Amygdala (tissue), 56 donors: ENCODE measurements around the gene CTDSPL2.
"Not testable (repeated sequence)": the region's sequence is repeated elsewhere in the genome, so short reads cannot be mapped to it uniquely, and the experiment has no call there.

ENCODE experiments used
- DNase-seq, 56 donors: peaks; one replicate each; lab custom pipeline; 2025; lab: John Stamatoyannopoulos, UW

CTDSPL2 gene

DNA sequence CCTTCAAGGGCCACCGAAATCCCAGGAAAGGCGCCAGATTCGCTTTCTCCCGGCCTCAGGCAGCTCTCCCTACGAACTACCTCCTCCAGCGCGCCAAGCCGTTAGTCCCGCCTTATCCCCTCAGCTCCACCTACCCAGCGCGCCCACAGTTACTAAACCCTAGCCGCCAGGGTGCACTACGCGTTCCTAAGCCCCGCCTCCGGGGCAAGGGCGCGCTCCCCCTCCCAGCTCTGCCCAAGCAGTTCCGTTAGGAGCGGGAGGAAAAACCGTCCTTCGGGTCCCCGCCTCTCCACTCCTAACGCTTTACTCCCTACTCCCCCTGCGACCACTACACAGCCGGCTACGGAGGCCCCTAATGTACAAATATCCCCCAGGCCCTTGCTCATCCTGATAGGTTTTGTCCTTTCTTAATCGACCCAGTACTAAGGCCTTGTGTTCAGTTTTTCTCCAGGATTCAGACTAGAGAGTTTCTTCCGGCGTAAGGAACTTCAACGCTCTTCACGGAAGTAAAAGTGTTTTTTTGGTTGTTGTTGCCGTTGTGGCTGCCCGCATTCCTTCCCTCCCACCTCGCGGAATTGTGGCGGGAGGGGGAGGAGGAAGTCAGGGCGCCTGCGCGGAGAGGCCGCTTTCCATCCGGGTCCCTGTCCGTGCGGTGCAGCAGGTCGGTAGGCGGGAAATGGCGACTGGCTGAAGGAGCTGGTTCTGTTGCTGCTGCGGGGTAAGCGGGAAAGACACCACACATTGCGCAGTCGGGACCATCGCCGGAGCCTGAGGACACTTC lies at the start of gene CTDSPL2:
Gene CTDSPL2 (plus strand): TSS at position 655 of the 781 bp plus-strand sequence. CDS start 31,386 bp downstream, outside the sequence.
- DNase-seq, result peak; percentile 72 to 98 (median 96)

DNA sequence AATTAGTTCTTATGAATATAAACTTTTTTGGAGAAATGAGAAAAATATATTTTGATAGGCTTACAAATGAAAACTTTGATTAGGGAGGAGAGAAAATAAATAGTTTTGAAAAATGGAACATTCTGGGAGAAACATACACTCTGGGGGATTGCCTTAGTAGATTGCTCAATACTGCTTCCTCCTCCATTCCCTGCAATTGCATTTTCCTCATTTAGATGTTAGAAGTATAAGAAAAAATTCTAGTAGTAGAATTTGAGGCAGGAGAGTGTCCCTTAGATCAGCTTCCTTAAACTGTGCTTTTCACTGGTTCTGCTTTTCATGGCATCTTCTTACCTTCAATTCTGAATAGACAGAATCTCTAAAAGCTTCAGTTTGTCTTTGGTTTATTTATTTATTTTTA lies 46.2 kb upstream of the CTDSPL2 start:
- no peak for DNase-seq

DNA sequence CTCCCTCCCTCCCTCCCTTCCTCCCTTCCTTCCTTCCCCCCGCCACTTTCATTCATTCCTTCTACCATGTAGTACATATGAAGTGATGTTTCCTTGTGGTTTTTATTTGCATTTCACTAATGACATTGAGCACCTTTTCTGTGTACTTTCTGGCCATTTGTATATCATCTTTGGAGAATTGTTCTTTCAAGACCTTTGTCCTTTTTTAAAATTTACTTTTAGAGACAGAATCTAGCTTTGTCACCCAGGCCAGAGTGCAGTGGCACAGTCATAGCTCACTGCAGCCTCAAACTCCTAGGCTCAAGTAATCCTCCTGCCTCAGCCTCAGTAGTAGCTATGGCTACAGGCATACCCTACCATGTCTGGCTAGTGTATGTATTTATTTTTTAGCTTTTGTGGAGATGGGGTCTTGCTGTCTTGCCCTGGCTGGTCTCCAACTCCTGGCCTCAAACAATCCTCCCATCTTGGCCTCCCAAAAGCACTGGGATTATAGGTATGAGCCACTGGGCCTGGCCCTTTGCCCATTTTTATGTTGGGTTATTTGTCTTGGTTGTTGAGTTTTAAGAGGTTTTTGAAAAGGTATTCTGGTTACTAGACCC lies 42.0 kb upstream of the CTDSPL2 start:
- DNase-seq, result no peak

DNA sequence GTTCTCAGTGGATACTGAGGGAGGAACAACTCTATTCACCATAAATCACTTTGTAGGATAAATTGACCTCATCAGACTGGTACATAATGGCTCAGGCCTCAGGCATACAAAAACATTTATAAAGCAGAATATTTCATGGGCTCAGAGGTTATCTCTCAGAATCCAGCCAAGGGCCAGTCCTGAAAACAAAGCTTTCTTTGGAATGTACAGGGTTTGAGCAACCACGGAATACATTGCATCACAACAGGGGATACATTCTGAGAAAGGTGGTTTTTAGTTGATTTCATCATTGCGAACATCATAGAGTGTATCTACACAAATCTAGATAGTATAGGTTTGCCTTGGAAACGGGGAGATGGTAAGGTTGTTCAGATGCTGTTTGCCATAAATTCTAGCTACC lies 33.4 kb upstream of the CTDSPL2 start:
- no peak for DNase-seq

DNA sequence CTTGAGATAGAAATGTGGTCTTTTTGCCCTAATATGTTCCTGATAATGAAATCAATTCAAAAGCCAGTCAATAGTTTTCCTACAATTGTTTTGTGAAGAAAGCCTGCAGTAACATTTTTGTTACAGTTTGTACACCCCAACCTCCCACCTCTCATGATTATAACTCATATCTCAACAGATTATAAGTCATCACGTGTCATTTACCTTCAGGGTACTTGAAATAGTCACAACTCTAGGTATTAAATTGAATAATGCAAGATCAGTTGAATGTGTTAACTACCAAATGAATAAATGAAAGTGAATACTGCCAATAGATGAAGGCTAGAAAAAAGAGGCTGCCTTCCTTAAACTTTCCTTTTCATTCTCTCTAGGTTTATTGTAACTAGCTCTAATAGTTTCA lies 32.9 kb upstream of the CTDSPL2 start:
- no peak for DNase-seq

DNA sequence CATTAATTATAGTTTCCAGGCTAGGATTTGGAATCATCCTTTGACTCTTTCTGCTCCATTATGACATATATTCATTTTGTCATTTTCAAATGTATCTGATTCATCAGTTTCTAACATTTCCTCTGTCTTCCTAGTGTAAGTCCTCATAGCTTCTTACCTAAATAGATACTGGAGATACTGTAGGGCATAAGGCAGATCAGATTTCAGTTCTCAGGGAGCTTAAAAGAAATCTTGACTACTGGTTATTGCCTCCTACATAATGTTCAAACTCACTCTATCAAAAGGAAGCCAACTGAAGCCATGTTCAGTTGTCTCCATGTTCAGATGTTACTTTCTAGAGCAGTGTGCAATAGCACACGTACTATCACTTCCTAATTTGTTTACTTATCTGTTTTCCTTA lies 29.6 kb upstream of the CTDSPL2 start:
- DNase-seq, result no peak

DNA sequence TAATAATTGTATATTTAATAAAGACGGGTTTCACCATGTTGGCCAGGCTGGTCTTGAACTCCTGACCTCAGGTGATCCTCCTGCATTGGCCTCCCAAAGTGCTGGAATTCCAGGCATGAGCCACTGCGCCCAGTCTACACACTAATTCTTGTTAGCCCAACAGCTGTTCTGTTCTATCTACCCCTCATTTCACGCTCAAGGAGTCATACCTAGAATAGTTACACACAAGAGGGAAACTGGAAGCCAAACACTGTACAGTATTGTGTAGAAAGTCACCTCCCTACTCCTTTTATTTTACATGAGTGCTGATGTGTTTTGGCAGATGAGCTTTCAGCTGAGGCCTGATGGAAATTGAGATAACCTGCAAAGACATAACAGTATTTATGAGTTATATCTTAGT lies 13.4 kb upstream of the CTDSPL2 start:
- DNase-seq, result no peak

DNA sequence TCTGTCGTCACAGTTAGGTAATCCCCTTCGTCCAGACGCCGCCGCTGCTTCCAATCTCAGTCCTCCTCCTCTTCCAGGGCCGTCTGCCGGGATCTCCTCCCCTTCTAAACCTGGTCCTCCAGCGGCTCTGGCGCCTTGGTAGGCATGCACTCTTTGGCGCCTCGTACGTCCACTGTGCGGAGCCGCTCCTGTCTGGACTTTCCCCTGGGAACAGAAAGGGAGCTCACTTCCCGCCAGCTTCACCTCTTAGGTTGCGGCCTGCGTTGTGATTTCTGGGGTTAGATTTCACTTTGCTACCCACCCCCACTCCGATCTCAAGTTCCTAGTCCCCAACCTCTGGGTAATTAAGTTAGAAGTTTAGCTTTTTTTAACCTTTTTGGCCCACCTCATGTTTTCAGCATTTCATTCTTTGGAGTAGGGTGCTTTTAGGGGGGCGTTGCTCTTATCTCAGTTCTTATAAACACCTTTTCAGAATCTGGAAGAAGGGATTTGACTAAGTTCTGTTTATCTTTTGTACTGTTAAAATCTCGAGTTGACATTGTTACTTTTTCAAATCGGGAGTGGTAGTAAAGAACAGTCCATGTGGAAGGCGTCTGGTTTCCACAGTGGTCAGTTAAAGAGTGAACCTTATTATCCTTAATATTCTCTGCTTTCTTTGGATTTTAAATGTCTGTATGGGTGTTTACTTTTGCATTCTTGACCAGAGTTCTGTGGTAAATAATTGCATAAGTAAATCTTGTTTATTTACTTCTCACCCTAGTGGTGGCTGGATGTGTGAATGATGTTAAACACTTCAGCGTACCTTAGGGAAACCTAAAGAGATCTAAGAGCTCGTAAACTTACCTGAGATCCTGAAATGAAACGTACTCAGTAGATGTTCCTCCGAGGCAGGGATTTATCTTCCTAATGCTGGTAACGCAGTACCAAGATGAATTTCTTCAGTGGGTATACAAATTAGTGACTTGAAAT lies 611 bp downstream of the CTDSPL2 start:
- no peak for DNase-seq

DNA sequence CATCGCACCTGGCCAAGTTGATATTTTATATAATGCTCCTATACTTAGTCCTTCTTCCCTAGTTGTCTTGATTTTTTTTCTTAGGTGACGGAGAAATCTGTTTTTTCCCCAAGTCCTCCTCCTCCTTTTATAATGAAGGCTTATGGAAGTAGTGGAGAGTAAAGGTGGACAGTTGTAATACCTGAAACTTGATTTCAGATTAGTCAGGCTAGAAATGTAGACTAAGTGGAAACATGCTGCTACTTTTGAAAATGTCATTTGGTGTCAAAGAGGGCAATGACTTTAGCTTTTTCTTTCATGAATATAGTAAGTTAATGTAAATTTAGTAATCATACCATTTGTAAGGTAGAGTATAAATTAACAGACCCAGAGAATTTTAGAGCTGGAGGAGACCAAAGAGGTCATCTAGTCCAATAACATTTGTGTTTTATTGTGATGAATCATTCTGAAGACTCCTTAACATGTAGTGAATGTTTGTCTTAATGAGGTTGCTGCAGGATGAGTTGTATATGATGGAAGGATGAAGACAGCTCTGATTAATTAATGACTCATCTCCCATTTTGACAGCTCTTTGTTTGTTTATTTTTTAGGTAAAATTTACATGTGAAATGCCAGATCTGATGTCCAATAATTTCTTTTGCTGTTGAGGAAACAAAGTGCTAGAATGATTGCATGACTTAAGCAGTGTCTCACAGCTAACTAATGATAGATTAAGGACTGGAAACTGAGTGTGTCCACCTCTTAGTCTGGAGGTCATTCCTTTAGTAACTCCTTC lies 8.7 kb downstream of the CTDSPL2 start:
- DNase-seq, result no peak

DNA sequence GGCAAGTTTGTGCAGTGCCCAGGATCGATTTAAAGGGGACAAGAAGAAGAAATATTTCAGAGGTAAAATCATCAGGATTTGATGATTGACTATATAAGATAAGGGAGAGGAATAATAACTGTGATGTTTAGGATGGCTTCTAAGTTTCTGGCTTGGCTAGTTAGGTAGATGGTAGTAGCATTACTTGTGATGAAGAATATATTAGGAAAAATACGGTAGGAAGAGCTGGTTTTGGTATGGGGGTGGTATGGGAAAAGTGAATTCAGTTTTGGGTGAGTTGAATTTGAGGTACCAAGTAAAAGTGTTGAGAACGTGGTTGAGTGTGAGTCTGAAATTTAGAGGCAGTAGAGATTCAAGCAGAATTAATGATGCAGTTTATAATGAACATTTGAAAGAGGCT lies 11.0 kb downstream of the CTDSPL2 start:
- no peak for DNase-seq

DNA sequence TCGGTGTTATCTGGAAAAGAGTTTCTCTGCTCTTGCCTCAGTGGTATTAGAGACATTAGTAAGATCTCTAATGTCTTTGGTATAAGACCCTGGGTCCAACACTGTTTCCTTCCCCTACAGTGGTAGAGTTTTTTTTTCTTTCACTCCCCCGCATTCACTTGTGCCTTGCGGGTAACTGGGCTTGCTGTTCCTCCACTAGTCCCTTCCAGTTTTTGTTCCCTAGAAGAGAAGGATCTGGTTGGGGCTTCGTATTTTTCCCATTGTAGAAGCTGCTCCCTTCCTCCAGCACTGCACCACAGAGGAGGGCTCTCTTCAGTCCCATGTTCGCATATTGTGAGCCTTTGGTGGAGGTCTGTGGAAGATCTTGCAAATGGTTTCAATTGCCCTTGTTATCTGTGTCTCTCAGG lies 13.7 kb downstream of the CTDSPL2 start:
- DNase-seq, result no peak

DNA sequence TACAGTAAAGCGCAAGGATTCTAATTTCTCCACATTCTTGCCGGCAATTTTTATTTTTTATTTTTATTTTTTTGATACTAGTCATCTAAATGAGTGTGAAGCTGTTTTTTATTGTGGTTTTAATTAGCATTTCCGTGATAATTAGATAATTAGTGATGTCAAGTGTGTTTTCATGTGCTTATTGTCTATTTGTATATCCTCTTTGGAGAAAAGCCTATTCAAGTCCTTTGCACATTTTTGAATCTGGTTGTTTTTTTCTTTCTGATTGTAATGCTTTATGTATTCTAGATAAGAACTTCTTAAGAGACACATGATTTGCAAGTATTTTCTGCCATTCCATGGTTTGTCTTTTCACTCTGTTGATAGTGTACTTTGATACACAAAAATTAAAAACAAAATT lies 16.1 kb downstream of the CTDSPL2 start:
- DNase-seq, result no peak

DNA sequence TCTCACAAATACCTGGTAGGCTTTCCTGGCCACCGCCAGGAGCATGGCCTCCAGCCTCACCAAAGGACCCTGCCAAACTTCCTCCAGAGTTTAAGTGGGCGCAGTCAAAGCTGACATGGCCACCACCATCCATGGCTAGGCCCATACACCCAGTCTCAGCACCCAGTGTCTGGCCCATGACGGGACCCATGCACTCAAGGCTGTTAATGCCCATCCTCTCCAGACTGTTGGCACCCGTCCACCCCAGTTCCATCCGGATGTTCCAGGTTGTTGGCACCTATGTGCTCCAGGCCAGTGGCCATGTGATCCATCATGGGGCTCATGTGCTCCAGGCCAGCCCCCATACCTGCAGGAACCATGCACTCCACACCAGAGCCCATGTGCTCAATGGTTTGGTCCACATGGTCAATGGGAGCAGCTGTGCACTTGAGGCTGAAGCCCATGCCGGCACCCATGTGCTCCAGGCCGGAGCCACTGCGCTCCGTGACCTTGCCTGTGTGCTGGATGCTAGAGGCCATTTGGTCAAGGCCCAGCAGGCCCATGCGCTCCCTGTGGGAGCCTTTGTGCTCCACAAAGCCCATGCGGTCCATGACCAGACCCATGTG lies 20.4 kb downstream of the CTDSPL2 start:
- DNase-seq, result no peak

DNA sequence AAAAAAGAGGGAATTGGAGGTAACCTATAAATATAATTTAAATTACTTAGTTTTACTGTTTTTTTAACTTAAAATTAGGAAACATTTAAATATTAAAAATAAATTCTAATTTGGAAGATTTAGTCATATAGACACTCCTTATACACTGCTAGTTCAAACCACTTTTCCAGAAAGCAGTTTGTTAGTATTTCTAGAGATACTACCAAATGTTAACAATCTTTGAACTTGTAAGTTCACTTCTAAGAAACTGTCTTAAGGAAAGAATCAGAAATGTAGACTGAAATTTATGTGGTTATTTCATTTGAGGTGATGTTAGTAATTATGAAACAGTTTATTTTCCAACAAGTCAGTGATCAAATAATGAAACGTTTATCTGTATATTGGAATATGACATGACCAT lies 22.7 kb downstream of the CTDSPL2 start:
- DNase-seq, result no peak

DNA sequence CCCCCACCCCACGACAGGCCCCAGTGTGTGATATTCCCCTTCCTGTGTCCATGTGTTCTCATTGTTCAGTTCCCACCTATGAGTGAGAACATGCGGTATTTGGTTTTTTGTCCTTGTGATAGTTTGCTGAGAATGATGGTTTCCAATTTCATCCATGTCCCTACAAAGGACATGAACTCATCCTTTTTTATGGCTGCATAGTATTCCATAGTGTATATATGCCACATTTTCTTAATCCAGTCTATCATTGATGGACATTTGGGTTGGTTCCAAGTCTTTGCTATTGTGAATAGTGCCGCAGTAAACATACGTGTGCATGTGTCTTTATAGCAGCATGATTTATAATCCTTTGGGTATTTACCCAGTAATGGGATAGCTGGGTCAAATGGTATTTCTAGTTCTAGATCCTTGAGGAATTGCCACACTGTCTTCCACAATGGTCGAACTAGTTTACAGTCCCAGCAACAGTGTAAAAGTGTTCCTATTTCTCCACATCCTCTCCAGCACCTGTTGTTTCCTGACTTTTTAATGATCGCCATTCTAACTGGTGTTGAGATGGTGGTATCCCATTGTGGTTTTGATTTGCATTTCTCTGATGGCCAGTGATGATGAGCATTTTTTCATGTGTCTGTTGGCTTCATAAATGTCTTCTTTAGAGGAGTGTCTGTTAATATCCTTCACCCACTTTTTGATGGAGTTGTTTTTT lies 26.3 kb downstream of the CTDSPL2 start:
- DNase-seq, result not testable (repeated sequence)

DNA sequence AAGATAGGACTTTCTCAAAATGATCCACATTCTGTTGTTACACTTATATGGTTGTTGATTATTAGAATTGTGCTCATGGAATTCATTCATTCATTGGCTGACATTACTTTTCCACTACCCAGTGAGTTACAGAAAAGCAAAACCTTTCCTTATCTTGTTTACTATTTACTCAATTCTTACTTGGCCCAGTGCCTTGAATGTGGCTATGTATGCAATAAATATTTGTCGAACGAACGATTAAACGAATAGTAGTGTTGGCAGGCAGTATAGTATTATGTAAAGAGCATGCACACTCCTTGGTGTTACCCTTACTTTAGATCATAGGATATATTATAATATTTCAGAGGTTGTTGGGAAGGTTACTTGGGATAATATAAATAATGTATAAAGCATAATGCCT lies 31.0 kb downstream of the CTDSPL2 start:
- no peak for DNase-seq

DNA sequence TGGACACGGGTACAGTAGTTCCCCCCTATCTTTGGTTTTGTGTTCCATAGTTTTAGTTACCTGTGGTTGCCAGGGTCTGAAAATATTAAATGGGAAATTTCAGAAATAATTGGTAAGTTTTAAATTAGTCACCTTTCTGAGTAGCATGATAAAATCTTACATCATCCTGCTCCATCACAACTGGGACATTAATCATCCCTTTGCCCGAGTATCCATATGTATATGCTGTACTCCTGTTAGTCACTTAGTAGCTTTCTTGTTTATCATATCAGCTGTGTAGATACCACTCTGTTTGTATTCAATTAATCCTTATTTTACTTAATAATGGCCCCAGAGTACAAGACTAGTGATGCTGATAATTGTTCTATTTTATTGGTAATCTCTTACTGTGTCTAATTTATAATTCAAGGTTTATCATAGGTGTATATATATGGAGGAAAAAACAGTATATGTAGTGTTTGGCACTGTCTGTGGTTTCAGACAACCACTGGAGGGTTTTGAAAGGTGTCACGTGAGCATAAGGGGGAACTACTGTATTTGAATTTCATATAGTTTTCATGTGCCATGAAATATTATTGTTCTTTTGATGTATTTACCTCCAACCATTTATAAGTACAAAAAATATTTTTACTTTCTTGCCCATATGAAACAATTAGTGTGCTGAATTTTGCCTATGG lies 41.4 kb downstream of the CTDSPL2 start:
- no peak for DNase-seq

DNA sequence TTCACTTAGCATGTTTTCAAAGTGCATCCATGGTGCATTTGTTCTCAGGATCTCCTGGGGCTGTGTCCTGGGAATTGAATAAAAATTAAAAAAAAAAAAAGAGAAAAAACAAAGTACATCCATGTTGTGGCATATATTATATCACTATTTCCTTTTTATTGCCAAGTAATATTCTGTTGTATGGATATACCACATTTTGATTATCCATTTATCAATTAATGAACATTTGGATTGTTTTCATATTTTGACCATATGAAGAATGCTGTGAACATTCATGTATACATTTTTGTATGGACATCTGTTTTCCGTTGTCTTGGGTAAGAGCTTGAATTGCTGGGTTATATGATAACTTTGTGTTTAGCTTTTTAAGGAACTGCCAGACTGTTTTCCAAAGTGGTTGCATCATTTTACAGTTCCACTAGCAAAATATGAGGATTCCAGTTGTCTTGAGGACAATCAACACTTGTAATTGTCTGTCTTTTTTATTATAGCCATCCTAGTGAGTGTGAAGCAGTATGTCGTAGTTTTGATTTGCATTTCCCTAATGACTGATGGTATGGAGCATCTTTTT lies 44.5 kb downstream of the CTDSPL2 start:
- DNase-seq, result no peak
